ENCODE measurements around the gene CEBPA.

The CEBPA gene

DNA sequence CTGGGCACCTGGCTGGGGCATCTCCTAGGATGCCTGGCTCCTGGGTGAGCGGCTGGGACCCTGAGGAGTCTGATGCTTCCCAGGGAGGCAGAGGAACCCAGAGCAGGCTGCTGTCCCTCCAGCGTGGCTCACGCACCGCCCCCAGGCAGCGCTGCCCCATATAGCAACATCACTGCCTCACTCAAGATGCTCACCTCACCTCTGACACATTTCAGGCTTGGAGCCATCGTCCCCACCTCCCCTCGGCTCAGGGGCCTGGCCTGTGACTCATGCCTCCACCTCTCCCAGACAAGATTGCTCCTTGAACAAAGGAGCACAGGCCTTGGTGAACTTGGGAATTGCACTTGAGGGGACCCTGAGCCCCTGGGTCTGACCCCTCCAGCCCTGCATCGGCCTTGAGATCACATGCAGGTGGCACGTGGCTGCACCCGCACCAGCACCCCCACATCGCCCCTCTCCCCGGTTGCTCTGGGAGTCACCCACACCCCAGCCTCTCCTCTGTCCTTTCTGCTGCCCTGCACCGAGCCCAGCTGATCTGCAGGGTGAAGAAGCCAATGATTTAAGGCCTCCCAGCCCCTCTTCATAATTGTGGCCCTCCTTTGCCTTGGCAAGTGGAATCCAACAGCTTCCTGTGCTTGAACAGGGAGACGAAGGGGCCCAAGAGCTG, 11.2 kb downstream of the CEBPA start:
- DNase-seq (ENCODE audit: insufficient read length) (no peak), FAIRE-seq (no peak)
- TF ChIP-seq POLR2A (IDR thresholded peaks at IDR 0.05; ENCODE audit: low read depth, low read length) (no peak), POLR2AphosphoS5 (IDR thresholded peaks at IDR 0.05; ENCODE audit: low read depth, low read length) (no peak), TAF1 (IDR thresholded peaks at IDR 0.05; ENCODE audit: borderline replicate concordance, low read depth, low read length) (no peak)

GRCh38 chr19:33290082-33290815, 12.1 kb downstream of the CEBPA start:
- FAIRE-seq (no peak), DNase-seq (ENCODE audit: insufficient read length) (no peak)
- TF ChIP-seq POLR2AphosphoS5 (IDR thresholded peaks at IDR 0.05; ENCODE audit: low read depth, low read length) (no peak), TAF1 (IDR thresholded peaks at IDR 0.05; ENCODE audit: borderline replicate concordance, low read depth, low read length) (no peak), POLR2A (IDR thresholded peaks at IDR 0.05; ENCODE audit: low read depth, low read length) (no peak)

- TF ChIP-seq POLR2AphosphoS5 (IDR thresholded peaks at IDR 0.05; ENCODE audit: low read depth, low read length), result no peak
- TF ChIP-seq POLR2A (IDR thresholded peaks at IDR 0.05; ENCODE audit: low read depth, low read length), result no peak
- TF ChIP-seq TAF1 (IDR thresholded peaks at IDR 0.05; ENCODE audit: borderline replicate concordance, low read depth, low read length), result no peak
- no peak for FAIRE-seq
Observed at GRCh38 chr19:33289261-33289660, 13.1 kb downstream of the CEBPA start.

DNA sequence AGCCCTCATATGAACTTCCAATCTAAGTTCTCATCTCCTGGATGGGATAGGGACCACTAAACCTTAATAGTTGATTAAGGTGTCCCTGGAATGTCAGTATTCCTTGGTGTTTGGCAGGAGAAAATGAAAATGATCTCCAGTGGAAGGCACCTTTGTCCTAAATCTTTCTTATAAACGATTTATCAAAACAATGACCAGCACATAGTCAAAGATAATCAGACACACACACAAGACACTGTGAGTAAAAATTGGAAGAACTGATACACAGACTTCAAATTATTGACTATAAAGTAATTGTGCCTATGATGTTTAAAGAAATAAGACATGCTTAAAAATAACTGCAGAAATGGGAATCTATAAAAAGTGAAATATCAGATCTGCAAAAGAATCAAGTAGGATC, 13.7 kb downstream of the CEBPA start:
- DNase-seq (ENCODE audit: insufficient read length), result no peak
- TF ChIP-seq TAF1 (IDR thresholded peaks at IDR 0.05; ENCODE audit: borderline replicate concordance, low read depth, low read length), result no peak
- TF ChIP-seq POLR2AphosphoS5 (IDR thresholded peaks at IDR 0.05; ENCODE audit: low read depth, low read length), result no peak
- no peak for TF ChIP-seq POLR2A (IDR thresholded peaks at IDR 0.05; ENCODE audit: low read depth, low read length)
- no peak for FAIRE-seq

More at GRCh38 chr19:33289261-33289660, 13.1 kb downstream of the CEBPA start:
- DNase-seq (ENCODE audit: insufficient read length), result no peak

DNA sequence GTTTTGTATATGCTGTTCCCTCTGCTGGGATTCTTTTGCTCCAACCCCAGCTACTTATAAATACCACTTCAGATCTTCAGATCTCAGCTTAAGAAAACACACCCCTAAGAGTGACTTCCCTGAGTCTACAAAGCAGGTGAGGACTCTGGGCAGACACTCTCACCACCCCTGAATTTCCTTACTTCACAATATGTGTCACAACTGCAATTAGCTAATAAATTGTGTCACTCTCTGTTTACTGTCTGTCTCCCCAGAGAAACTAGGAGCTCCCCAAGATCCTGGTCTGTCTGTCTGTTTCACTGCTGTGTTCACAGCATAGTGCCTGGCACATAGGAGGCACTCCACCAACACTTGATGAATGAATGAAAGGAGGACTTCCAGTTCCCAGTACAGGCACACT, 14.4 kb downstream of the CEBPA start:
- no peak for DNase-seq (ENCODE audit: insufficient read length)
- FAIRE-seq, result no peak
- TF ChIP-seq TAF1 (IDR thresholded peaks at IDR 0.05; ENCODE audit: borderline replicate concordance, low read depth, low read length) (no peak), POLR2AphosphoS5 (IDR thresholded peaks at IDR 0.05; ENCODE audit: low read depth, low read length) (no peak), POLR2A (IDR thresholded peaks at IDR 0.05; ENCODE audit: low read depth, low read length) (no peak)

- no peak for DNase-seq (ENCODE audit: insufficient read length)
- FAIRE-seq, result no peak
- no peak for TF ChIP-seq TAF1 (IDR thresholded peaks at IDR 0.05; ENCODE audit: borderline replicate concordance, low read depth, low read length)
- no peak for TF ChIP-seq POLR2A (IDR thresholded peaks at IDR 0.05; ENCODE audit: low read depth, low read length)
- TF ChIP-seq POLR2AphosphoS5 (IDR thresholded peaks at IDR 0.05; ENCODE audit: low read depth, low read length), result no peak
Observed at GRCh38 chr19:33287438-33287837, 14.9 kb downstream of the CEBPA start.

- TF ChIP-seq TAF1 (IDR thresholded peaks at IDR 0.05; ENCODE audit: borderline replicate concordance, low read depth, low read length), result no peak
- no peak for TF ChIP-seq POLR2A (IDR thresholded peaks at IDR 0.05; ENCODE audit: low read depth, low read length)
- DNase-seq (ENCODE audit: insufficient read length) (no peak), FAIRE-seq (no peak)
Observed at GRCh38 chr19:33286899-33287298, 15.4 kb downstream of the CEBPA start.

- TF ChIP-seq TAF1 (IDR thresholded peaks at IDR 0.05; ENCODE audit: borderline replicate concordance, low read depth, low read length) (no peak), POLR2AphosphoS5 (IDR thresholded peaks at IDR 0.05; ENCODE audit: low read depth, low read length) (no peak), POLR2A (IDR thresholded peaks at IDR 0.05; ENCODE audit: low read depth, low read length) (no peak)
- DNase-seq (ENCODE audit: insufficient read length) (no peak), FAIRE-seq (no peak)
Observed at GRCh38 chr19:33285441-33285927, 16.9 kb downstream of the CEBPA start.

DNA sequence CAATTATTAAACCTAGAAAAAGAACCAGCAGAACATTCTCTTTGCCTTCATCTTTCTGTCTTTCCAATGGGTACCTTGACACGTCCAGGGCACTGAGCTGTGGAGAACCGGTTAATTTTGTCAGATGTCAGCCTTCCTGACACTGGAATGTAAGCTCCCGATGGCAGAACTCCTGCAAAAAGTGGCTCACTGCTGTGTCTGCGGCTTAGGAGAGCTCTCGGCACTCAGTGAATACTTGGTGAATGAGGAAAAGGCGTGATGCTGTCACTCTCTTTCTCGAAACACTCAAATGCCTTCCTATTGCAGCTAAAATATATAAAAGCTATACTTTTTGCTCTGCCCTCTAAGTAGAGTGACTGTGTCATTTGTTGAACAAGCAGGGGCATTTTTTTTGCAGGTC, 17.6 kb downstream of the CEBPA start:
- TF ChIP-seq POLR2AphosphoS5 (IDR thresholded peaks at IDR 0.05; ENCODE audit: low read depth, low read length), result no peak
- TF ChIP-seq TAF1 (IDR thresholded peaks at IDR 0.05; ENCODE audit: borderline replicate concordance, low read depth, low read length), result no peak
- no peak for TF ChIP-seq POLR2A (IDR thresholded peaks at IDR 0.05; ENCODE audit: low read depth, low read length)
- DNase-seq (ENCODE audit: insufficient read length) (no peak), FAIRE-seq (no peak)

DNA sequence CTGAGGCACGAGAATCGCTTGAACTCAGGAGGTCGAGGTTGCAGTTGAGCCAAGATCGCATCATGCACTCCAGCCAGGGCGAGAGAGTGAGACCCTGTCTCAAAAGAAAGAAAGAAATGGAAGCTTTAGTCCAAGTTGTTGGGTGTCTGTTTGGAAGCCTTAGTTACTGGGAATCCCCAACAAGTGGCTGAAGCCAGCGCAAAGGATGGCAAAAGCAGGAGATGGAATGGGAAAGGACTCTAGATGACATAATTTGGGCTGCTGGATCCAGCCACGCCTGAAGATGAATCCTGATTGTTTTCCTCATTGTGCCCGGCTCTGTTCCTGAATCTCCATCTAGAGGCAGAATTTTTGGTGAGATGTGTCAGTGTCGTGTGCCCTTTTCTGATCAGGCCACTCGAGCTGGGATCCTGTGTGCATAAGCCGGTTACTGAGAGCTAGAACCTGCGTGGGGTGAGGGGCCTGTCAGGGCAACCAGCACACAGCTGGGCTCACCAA, 18.1 kb downstream of the CEBPA start:
- FAIRE-seq, result no peak
- DNase-seq (ENCODE audit: insufficient read length), result no peak
- TF ChIP-seq POLR2A (IDR thresholded peaks at IDR 0.05; ENCODE audit: low read depth, low read length), result no peak
- TF ChIP-seq TAF1 (IDR thresholded peaks at IDR 0.05; ENCODE audit: borderline replicate concordance, low read depth, low read length), result no peak
- TF ChIP-seq POLR2AphosphoS5 (IDR thresholded peaks at IDR 0.05; ENCODE audit: low read depth, low read length), result no peak

DNA sequence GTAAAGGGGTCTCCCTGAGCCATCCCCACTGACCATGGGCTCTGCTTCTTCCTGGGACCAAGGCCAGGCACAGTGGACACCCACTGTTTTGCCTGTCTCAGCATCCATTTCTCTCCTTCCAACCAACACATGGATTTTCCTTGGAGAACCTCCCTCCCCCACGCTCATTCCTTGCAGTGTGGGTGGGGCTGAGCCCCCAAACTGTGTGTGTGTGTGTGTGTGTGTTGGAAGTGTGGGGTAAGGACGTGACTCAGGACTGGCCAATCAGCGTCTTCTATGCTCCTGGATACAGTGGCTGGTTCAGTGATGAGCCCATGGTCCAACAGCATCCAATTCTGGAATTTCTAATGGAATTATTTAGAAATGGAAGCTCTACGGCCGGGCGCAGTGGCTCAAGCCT, 18.7 kb downstream of the CEBPA start:
- FAIRE-seq (no peak), DNase-seq (ENCODE audit: insufficient read length) (no peak)
- TF ChIP-seq TAF1 (IDR thresholded peaks at IDR 0.05; ENCODE audit: borderline replicate concordance, low read depth, low read length) (no peak), POLR2A (IDR thresholded peaks at IDR 0.05; ENCODE audit: low read depth, low read length) (no peak), POLR2AphosphoS5 (IDR thresholded peaks at IDR 0.05; ENCODE audit: low read depth, low read length) (no peak)

Data from GM12892 (cell line).